T-helper 2 cell (primary cell): ENCODE data around the gene TEX22.

Source experiments
- DNase-seq, 5 experiments: peaks; one replicate each; pipeline versions ENCODE4 v3.0.0 to v3.0.0-alpha.2; 2012 to 2022

TEX22 gene

DNA sequence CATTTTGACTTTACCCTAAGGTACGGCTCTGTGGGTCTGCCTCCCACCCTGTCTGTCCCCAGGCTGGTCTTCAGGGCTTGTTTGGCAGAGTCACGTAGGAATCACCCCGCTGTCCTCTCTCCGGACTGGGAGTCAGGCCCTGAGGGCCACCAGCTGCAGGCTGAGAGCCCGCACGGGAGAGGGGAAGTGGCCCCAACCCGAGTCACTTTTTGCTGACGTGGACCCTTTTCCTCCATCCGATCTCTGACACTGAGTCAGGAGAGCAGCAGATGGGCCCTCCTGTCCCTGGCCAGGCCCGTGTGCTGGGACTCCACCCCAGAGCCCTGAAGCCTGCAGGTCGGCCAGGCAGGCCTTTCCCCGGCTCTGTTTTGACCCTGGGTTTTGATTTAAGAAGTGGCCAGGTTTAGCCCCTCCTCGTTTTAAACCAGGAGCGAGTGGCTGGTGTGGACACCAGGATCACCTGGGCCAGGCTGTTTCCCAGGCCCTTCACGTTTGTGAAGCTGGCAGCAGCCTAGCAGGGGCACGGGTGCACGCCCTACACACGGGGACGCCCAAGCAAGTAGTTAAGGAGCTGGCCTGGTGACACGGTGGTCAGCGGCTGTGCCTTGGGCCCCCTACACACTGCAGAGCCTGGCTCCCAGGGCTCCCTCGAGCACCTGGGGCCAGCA is 12.5 kb upstream of the TEX22 start:
- no peak for DNase-seq

DNA sequence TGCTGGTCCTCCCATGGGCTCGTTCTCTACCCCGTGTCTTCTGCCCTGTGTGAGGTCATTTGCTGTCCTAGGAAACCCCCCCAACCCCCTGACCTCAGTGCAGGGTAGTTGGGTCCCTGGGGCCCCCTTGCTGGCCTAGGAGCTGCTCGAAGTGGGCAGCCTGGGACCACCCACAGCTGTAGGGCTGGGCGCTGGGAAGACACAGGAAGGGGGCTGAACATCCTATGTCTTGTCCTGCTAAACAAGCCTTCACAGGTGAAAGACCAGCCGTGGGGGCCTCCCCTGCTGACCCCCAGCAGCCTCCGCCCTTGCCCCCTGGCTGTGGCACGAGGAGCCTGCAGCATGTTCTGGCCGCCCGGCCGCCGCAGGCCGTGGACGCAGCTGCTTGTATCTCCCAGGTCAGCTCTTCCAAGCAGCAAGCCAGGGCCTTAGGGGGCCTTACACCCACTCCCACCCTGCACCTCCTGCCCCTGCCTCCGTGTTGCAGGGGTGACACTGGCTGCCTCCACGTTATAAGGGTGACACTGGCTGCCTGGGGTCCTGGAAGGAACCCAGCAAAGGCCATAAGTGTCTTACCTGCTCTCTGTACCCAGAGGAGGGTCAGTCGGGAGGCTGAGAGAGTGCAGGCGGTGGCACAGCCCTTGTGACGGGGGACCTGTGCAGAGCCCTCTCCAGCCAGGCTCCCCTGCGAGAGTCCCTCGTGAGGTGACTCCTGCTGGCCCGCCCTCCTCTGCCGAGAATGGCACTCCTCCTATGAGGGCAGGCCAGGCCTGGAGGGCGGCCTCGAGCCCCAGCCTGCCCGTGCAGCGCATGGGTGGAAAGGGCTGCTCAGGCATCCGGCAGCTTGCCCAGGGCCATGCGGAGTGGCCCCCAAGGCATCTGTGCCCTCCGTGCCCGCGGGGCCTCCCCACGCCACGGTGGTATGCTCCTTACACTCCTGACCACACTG is 11.5 kb upstream of the TEX22 start:
- DNase-seq = no peak

- DNase-seq = no peak
Measured at GRCh38 chr14:105387530-105387922, 10.8 kb upstream of the TEX22 start.

DNA sequence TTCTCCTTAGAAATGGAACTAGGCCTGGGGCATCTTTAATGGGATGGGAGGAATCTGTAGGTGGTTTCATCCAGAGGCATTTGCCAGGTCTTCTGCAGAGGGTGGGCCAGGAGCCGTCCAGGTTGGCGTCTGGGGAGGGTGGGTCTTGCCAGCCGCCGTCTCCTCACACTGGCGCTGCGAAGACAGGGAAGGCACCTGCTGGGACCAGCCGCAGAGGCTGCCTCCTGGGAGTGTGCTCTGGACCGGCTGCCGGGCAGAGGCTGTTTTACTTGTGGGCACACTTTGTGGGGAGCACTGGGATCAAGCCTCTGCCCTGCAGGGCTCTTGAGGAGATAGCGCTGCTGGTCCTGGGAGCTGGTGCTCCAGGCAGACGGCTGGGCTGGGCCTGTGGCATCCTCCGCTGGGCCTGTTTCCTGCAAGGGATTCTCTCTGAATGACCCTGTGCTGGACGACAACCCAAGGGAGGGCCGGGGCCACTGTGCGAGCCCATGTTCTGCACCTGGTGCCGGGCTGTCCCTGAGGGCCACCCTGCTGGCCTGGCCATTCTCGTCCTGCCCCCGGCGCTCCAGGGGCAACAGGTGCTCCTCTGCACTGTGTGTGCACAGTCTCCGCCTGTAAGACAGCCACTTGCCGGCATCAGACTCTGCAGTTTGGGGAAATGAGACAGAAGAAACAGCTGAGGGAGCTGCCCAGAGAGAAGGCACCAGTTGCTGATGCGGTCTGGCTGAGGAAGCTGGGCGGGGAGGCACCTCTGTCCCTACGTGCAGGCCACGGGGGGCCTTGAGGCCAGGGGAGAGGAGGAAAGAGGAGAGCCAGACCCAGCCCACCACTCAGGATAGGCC is 10.0 kb upstream of the TEX22 start:
- DNase-seq = peak in 1 of 5 experiments; percentile 8

DNA sequence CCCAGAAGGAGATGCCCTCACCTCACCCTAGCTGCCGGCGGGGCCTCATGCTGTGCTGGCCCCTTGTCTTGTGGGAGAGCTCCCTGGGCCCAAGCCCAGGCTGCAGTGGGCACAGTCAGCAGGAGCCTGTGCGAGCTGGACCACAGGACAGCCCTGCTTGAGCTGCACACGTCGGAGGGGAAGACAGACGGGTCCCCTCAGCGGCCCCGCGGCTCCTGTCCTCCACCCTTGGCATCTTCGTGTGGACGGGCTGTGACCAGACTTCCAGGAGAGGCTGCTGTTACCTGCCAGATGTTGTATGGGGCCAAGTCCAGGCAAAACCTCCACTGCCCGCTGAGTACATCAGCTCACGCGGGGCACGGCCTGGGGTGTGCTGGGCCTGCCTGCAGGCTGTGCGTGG is 9.4 kb upstream of the TEX22 start:
- DNase-seq = peak in 1 of 5 experiments; percentile 5

- DNase-seq = peak in 1 of 5 experiments; percentile 6
Measured at GRCh38 chr14:105389534-105389933, 8.8 kb upstream of the TEX22 start.

DNA sequence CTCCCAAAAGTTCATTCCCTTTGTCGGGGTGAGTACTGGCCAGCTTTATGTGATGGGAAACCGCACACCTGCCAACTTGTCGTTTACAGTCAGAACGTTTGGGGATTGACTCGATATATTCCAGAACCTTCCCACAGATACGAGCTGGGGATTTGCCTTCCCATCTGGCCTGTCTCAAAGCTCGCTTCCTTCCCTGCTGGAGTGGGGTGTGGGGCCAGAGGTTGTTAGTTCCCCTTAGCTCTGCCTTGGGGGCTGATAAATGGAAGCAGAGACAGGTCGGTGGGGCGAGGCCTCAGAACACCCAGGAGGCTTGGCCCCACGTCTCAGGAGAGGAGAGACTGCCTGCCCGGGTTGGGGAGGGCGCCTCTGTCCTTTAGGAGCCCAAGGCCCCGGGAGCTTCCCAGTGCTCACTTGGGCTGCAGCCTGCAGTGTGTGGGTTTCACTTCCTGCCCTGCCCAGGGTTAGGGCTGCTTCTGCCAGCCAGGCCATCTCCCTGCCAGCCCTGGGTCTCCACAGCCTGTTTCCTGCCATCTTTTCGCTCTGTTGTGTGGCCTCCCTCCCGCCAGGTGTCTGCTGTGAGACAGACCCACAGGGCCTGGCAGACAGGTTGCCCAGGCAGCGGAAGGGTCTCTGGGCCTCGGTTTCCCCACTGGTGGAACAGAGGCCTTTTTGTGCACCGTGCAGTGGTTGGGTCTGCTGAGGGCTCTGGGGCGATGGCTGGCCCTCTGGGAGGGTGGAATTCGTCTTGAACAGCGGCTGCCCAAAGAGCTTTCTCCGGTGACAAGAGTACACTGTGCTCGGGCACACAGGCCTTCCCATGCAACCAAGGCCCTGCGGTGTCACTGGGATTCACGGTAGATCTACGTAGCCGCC is 8.1 kb upstream of the TEX22 start:
- DNase-seq = peak in 2 of 5 experiments; percentile 7 to 23

- no peak for DNase-seq
Measured at GRCh38 chr14:105390849-105391500, 7.4 kb upstream of the TEX22 start.

GRCh38 chr14:105391541-105391940 is 6.8 kb upstream of the TEX22 start:
- no peak for DNase-seq

DNA sequence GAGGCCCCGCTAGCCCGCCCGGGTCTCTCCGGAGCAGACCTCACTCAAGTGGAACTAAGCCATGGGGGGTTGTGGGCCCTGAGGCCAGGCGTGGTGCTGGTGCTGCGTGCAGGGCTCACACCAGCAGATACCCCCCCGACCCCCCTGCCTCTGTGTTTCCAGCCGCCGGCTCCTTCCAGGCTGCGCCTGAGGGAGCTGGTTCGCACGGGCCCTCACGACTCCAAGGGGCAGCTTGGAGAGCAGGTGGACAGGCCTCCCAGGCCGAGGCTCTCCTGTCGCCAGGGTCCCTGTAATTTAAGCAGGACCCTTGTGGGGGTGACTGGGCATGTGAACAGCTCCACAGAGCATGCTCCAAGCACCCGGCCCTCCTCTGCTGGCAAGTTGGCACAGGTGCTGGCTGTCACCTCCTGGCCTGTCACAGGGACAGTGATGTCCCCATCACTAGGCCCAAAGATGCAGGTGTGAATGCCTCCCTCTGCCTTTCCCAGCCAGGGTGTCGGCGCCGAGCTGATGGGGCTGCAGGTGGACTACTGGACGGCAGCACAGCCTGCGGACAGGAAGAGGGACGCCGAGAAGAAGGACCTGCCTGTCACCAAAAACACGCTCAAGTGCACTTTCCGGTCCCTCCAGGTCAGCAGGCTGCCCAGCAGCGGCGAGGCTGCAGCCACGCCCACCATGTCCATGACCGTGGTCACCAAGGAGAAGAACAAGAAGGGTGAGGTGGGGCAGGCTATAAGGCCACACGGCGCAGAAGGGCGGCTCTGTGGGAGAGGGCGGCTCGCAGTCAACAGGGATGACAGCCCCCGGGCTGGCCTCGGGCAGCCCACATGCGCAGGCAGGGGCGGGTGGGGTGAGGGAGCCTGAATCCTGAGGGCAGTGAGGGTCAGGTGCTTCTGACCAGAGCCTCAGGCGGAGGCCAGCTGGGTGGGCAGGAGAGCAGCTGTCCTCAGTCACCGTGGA is 5.9 kb upstream of the TEX22 start:
- DNase-seq = no peak

DNA sequence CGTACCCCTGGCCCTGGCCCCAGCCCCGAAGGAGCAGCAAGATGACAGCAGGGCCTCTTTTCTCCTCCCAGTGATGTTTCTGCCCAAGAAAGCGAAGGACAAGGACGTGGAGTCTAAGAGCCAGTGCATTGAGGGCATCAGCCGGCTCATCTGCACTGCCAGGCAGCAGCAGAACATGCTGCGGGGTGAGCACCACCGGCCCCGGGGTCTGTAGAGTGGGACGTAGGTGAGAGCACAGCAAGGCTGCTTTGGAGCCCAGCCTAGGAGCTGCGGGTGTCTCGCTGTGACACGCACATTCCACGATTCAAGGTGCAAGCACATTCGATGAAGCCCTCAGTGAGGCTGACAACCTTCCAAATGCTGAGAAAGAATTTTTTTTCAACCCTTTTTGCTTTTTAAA is 5.2 kb upstream of the TEX22 start:
- no peak for DNase-seq

DNA sequence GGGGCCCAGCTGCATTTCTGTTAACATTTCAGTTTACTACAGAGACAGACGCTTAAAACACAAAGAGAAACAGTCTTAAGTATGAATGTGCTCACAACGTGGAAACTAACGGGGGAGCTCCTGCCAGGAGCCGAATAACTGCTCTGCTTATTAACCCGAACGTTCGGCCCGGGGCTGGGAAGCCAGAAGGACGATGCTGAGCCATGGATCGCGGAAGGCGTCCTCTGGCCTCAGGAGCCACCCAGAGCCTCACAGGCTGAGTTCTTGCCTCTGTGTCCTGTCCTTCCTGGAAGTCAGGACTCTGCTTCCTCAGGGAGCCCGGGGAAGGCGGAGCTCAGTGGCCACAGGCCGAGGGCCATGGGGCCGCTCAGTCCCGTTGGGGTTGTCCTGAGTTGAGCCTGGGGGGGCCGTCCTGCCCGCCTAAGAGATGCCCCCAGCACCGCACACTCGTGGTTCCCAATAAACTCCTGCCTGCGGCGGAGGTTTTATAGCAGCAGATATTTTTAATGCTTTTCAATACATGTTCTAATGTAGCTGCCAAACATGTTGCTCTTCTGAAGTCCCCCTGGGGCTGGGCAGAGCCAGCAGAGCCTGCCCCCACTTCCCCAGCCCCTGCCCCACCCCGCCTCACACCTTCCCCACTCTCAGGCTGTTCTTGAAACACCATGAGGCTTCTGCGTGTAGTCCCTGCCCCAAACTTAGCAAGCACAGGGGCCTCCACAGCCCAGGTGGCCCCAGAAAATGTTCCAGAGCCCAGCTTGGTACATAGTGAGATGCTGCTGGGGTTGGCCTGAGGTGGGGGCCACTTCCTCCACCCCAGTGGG is 3.4 kb upstream of the TEX22 start:
- DNase-seq = no peak

- DNase-seq = no peak
Measured at GRCh38 chr14:105395538-105395854, 2.8 kb upstream of the TEX22 start.

DNA sequence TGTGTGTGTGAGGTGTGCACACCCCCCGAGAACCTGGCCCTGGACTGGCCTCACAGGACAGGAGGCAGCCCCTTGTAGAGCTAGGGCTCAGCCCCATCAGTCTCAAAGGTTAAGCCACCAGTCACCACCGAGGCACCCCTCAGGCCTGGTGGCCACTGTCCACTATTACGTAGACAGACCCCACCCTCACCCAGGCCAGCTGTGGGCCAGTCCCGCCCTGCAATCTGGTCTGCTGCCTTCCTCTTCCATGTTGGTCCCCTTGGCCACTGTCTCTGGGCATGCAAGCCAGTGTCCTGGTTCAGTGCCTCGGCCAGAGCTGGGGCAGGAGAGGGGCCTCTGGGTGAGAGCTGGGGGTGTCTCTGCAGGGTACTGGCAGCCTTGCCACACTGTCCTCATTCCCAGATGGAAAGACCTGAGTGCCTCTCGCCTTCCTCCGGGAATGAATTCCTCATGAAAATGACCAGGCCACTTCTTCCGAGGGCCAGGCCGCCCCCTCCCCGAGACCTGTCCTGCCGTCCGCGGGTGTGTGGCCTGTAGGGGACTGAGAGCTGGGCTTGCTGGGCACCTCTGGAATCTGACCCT is 897 bp upstream of the TEX22 start:
- DNase-seq = no peak

DNA sequence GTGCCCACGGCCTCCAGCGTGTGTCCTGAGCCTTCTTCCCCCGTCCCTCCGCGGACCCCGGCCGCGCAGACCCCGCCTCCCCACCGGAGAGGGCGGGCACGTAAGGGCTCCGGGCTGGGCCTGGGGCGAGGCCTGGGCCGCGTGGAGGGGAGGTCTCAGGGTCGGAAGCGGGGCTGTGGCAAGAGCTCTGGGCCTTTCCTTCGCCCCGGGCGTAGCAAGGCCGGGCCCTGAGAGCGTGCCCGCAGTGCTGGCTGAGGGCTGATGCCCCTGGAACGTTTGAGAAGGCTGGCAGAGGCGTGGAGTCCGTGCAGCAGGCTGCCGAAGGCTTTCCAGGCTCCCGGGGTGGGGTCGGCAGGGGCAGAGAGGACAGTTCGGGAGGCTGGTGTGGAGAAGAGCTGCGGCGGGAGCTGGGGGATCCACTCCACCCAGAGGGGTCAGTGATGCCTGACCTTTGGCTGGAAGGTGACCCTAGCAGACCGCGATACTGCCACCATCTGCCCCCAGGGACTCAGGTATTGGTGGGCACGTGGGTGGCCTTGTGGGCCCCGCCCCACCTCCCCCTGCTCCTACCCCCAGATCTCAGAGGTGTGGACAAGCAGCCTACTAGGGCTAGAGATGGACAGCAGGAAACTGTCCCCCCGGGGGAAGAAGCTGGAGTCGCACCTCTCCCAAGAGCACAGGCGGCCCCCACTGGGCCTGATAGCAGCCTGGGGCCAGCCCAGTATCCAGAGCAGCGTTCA is 558 bp downstream of the TEX22 start:
- peak in 2 of 5 experiments; percentile 14 to 65 for DNase-seq

DNA sequence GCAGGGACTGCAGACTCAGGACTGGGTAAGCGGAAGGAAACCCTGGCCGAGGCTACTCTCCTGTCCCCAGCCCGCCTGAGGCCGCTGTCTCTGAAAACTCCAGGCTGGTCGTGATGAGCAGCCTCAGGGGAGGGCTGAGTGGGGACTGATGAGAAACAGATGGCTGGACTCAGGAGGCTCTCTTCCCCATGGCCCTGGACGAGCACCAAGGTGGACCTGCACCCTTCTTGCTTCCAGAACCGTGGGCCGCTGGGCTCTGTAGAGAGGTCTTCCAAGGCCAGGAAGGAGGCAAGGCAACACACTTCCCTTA is 1.1 kb downstream of the TEX22 start:
- DNase-seq = no peak

DNA sequence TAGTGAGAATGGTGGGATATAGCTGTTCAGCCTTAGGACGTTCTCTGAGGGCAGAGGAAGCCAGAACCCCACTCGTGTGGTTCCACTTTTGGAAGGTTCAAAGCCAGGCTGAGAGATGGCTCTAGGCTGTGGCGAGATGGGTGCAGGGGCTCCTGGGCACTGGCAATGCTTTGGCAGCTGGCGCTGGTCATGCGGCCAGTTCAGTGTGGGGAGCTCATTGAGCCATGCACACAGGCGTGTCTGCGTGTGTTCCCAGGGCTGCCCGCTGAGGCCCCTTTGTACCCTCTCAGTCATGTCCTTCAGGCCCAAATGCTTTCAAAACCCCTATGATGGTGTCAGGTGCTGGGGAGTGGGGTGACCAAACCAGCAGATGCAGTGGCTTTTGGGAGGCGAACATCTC is 1.7 kb downstream of the TEX22 start:
- no peak for DNase-seq

DNA sequence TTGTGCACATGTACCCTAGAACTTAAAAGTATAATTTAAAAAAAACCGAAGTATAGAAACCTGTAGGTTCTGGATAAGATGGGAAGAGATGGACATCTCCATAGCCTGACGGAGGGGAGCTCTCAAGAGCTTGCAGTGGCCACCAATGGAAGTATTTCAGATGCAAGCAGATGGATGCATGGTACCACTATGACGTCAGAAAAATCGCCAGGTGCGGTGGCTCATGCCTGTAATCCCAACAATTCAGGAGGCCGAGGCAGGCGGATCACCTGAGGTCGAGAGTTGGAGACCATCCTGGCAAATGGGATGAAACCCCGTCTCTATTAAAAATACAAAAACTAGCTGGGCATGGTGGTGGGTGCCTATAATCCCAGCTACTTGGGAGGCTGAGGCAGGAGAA is 3.4 kb downstream of the TEX22 start:
- DNase-seq = no peak

DNA sequence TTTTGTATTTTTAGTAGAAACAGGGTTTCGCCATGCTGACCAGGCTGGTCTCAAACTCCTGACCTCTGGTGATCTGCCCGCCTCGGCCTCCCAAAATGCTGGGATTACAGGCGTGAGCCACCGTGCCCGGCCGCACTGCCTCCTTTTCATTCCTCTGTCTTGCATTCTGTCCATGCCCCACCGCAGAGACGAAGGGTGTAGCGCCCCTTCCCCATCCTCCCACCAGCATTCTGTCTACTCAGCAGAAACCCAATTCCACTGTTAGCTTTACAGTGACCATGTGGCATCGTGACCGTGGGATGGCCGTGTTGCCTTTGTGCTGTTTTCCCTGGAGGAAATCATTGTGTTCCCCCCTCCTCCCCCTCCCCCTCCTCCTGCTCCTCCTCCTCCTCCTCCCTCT is 10.3 kb downstream of the TEX22 start:
- no peak for DNase-seq
